Suprapubic skin (tissue), 4 donors: ENCODE results near the gene ADAMTS2. TPM values are rescaled to one million over a fixed set of nuclear protein-coding genes. Genes with fewer than 3 reads are reported as not detected.

ENCODE experiments used
- DNase-seq, 2 donors: peaks; one replicate each; pipeline ENCODE4 v3.0.0-alpha.2; 2019; ENCODE audit warnings: low spot score in 2 of 2
- H3K27ac ChIP-seq: fragments of 200-600 bp; sonication (generic); one replicate; pipeline ENCODE4 v1.5.1; 2019
- H3K27me3 ChIP-seq: fragments of 200-600 bp; sonication (generic); one replicate; pipeline ENCODE4 v1.5.1; 2019
- H3K36me3 ChIP-seq: fragments of 200-600 bp; sonication (generic); one replicate; pipeline ENCODE4 v1.5.1; 2019
- H3K4me1 ChIP-seq: fragments of 200-600 bp; sonication (generic); one replicate; pipeline ENCODE4 v1.5.1; 2019
- H3K4me3 ChIP-seq: fragments of 200-600 bp; sonication (generic); one replicate; pipeline ENCODE4 v1.5.1; 2019; ENCODE audit warnings: mild to moderate bottlenecking
- H3K9me3 ChIP-seq: fragments of 200-600 bp; sonication (generic); one replicate; pipeline ENCODE4 v1.5.1; 2019
- EP300 ChIP-seq: sonication (generic); formaldehyde crosslinking; IDR thresholded peaks from one replicate; pipeline ENCODE4 v1.6.1; 2017; ENCODE audit warnings: antibody characterized with exemption
- POLR2A ChIP-seq, 2 donors: fragments of 450-650 bp; IDR thresholded peaks; one replicate each; pipeline ENCODE4 v1.6.1; 2017; ENCODE audit warnings: antibody characterized with exemption in 2 of 2, mild to moderate bottlenecking in 2 of 2, moderate library complexity in 2 of 2
- POLR2AphosphoS5 ChIP-seq, 3 donors: sonication (generic); formaldehyde crosslinking; IDR thresholded peaks; one replicate each; pipeline ENCODE4 v1.6.1; 2017; ENCODE audit warnings: antibody characterized with exemption in 3 of 3
- WGBS: methylation state at CpG from one replicate; pipeline ENCODE4 v1.1.5; 2018; 5-methylcytosine and 5-hydroxymethylcytosine counted together
- total RNA-seq, 4 donors: library from RNA; depleted of rRNA; stranded (reverse); fragments of >200 nt; gene quantifications; one replicate each; pipeline ENCODE4 v1.1.0, GENCODE V29; 2016
- TF ChIP-seq, protein P1 (sequence below), 2 donors: fragments of 200-600 bp in 1 of 2; fragments of 450-650 bp in 1 of 2; sonication (generic) in 1 of 2; IDR thresholded peaks; one replicate each; pipeline ENCODE4 v1.5.1; 2016 to 2019; ENCODE audit warnings: antibody characterized with exemption in 2 of 2, mild to moderate bottlenecking in 1 of 2, moderate library complexity in 1 of 2

The ADAMTS2 gene
- total RNA-seq, 4 donors from 2014 or later = 3.1 to 5.5 (median 4.3) TPM

DNA sequence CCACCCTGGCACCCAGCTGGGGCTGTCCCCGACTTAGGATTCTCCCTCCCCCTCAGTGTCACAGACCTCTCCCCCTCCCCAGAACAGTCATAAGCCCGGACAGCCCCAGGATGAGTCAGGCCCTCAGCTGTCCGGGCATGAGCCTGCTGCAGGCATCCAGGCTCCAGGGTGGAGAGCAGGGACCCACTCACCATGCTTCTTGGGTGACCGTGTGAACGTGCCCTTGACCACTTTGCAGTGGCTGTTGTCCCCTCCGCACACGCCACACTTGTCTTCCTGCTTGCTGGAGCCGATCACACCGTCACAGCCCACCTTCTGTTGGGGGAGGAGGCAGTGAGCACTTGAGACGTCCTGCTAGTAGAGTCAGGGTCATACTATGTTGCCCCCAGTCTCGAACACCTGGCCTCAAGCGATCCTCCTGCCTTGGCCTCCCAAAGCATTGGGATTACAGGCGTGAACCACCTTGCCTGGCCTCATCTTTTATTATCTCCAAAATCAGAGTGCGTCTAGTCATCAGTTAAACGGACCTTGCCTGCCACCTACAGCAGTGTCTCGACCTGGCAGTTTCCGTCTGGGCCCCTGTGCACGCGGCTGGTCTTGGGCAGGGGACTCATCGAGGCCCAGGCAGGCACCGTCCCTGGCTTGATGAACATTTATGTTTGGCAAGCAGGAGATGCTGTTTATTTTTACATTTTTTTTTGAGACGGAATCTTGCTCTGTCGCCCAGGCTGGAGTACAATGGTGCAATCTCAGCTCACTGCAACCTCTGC is 212.5 kb downstream of the ADAMTS2 start:
- H3K27ac ChIP-seq = no peak overlapping the region
- WGBS = 82% methylated on average over 23 of the region's 23 CpGs
- H3K9me3 ChIP-seq = no peaks in the 10 kb centered on the region
- H3K36me3 ChIP-seq = peaks cover 13% of the 10 kb centered on the region
- no peak for TF ChIP-seq EP300
- TF ChIP-seq POLR2A (IDR thresholded peaks at IDR 0.05) = no peak
- TF ChIP-seq, protein P1, sequence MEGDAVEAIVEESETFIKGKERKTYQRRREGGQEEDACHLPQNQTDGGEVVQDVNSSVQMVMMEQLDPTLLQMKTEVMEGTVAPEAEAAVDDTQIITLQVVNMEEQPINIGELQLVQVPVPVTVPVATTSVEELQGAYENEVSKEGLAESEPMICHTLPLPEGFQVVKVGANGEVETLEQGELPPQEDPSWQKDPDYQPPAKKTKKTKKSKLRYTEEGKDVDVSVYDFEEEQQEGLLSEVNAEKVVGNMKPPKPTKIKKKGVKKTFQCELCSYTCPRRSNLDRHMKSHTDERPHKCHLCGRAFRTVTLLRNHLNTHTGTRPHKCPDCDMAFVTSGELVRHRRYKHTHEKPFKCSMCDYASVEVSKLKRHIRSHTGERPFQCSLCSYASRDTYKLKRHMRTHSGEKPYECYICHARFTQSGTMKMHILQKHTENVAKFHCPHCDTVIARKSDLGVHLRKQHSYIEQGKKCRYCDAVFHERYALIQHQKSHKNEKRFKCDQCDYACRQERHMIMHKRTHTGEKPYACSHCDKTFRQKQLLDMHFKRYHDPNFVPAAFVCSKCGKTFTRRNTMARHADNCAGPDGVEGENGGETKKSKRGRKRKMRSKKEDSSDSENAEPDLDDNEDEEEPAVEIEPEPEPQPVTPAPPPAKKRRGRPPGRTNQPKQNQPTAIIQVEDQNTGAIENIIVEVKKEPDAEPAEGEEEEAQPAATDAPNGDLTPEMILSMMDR (IDR thresholded peaks at IDR 0.05) = no peak
- no peak for TF ChIP-seq POLR2AphosphoS5 (IDR thresholded peaks at IDR 0.05)
- no peak for DNase-seq
- no peak overlapping the region for H3K4me3 ChIP-seq
- no peaks in the 10 kb centered on the region for H3K4me1 ChIP-seq
- peaks cover 4% of the 10 kb centered on the region for H3K27me3 ChIP-seq

DNA sequence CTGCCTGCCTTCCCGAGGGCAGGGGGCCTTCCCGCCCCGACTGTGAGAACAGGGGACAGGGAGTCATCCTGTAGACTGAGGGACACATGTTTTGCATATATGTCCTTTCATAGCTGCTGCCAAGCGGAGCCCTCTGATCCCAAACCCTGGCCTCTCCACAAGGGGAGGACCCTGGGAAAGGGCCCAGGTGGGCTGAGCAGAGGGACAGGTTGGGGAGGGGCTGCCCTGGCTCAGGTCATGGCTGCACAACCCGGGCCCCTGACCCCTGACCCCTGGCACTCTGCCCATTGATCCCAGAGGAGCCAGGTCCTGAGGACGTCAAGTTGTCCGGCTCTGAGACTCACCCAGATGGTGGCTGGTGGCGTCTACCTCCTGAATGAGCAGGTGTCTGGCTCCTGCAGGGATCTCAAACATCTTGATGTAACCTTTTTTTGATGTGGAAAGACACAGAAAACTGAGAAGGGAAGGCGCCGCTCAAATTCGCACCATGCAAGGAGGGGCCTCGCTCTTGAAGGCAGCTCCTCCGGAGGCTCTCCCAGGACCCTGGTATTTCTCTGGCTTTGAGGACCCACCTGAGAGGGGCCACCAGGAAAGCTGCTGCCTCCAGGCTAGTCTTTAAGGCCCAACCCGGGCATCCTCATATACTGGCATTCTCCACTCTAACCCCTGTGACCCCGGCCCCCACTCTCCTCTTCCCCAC is 213.2 kb downstream of the ADAMTS2 start:
- WGBS = 78% methylated on average over 9 of the region's 15 CpGs
- Histone ChIP-seq H3K27me3 (no peaks in the 10 kb centered on the region), H3K36me3 (peaks cover 16% of the 10 kb centered on the region)

DNA sequence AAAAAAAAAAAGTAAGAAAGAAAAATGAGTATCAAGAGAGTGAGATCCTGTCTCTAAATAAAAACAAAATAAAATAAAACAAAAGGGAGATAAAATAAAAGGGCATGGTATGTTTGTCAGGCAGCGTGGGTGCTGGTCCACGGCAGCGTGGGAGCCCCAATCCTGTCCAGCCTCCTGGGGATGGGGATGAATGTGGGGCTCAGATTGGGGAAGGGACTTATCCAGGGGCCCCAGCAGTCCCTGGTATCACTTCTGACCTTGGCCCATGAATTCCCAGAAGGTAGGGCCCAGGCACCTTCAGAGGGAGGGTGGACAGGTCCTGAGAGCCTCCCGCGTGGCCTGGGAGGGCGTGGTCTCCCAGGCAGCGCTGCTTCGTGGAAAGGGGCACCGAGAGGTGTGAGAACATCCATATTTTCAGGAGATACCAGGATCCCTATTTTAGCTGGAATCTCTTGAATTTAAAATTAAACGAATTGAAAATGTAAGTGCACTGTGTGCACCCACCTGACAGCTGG is 213.9 kb downstream of the ADAMTS2 start:
- no peaks in the 10 kb centered on the region for H3K4me1 ChIP-seq
- H3K27ac ChIP-seq = no peak overlapping the region
- H3K9me3 ChIP-seq = no peaks in the 10 kb centered on the region
- TF ChIP-seq EP300 (no peak), POLR2AphosphoS5 (IDR thresholded peaks at IDR 0.05) (no peak), POLR2A (IDR thresholded peaks at IDR 0.05) (no peak)
- TF ChIP-seq, protein P1 (IDR thresholded peaks at IDR 0.05) = no peak
- no peaks in the 10 kb centered on the region for H3K27me3 ChIP-seq
- 82% methylated on average over 9 of the region's 10 CpGs for WGBS
- peak in 1 of 2 donors; percentile 36 for DNase-seq
- peaks cover 17% of the 10 kb centered on the region for H3K36me3 ChIP-seq
- H3K4me3 ChIP-seq = no peak overlapping the region

More for the DNA sequence above, 213.2 kb downstream of the ADAMTS2 start:
- peak in 1 of 2 donors; percentile 48 for DNase-seq
- no peak for TF ChIP-seq EP300
- no peak for TF ChIP-seq POLR2AphosphoS5 (IDR thresholded peaks at IDR 0.05)
- TF ChIP-seq, protein P1 (IDR thresholded peaks at IDR 0.05) = no peak
- no peak for TF ChIP-seq POLR2A (IDR thresholded peaks at IDR 0.05)
- no peak overlapping the region for H3K4me3 ChIP-seq
- H3K4me1 ChIP-seq = no peaks in the 10 kb centered on the region
- H3K27ac ChIP-seq = no peak overlapping the region
- no peaks in the 10 kb centered on the region for H3K9me3 ChIP-seq

DNA sequence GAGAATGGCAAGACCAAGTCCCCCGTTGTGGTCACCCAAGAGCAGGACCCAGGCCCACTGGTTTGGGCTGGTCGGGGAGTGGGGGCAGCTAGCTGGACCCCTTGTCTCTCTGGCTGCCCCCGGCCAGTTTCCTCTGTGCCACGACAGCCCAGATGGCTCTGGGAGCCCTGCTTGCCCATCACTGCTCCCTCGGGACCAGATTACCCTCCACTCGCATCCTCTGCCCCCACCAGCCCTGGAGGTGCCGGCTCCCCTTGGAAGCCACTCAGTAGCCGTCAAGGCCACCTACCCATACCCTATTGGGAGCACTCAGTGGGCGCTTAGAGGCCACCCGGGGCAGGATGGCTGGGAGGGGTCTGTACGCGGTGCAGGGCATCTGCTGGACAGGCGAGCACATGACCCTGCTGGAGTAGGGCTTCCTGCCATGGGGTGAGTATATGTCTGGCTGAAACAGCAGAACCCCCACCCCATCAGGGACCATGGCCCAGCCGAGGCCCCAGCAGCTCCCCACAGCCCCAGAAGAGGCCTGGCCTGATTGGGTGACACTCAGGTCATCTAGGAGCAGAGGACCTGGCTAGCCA is 215.1 kb downstream of the ADAMTS2 start:
- DNase-seq = peak in 1 of 2 donors; percentile 50
- TF ChIP-seq, protein P1 (IDR thresholded peaks at IDR 0.05) = no peak
- no peak for TF ChIP-seq POLR2AphosphoS5 (IDR thresholded peaks at IDR 0.05)
- no peak for TF ChIP-seq POLR2A (IDR thresholded peaks at IDR 0.05)
- no peak for TF ChIP-seq EP300
- Histone ChIP-seq H3K27me3 (no peaks in the 10 kb centered on the region), H3K36me3 (peaks cover 17% of the 10 kb centered on the region), H3K4me3 (no peak overlapping the region), H3K4me1 (no peaks in the 10 kb centered on the region), H3K9me3 (no peaks in the 10 kb centered on the region), H3K27ac (no peak overlapping the region)
- 76% methylated on average over 5 of the region's 14 CpGs for WGBS
